Upper lobe of right lung (tissue), 1 donor: ENCODE data around the gene SP2. TPM values are rescaled to one million over a fixed set of nuclear protein-coding genes. Genes with fewer than 3 reads are reported as not detected.
A peak's percentile ranks its signal among the peaks of the same experiment; 100 is the strongest.

Experiments
- ATAC-seq: fragments of 200-7000 bp; cut with Tn5 transposase; one replicate; pipeline ENCODE4 v1.9.1; 2020; ENCODE audit warnings: mild to moderate bottlenecking, moderate library complexity
- DNase-seq: peaks from one replicate; pipeline ENCODE4 v3.0.0-alpha.2; 2020
- H3K27ac ChIP-seq: fragments of 200-600 bp; one replicate; pipeline ENCODE4 v1.8.0; 2022
- H3K27me3 ChIP-seq: fragments of 200-600 bp; one replicate; pipeline ENCODE4 v1.8.0; 2022; ENCODE audit warnings: mild to moderate bottlenecking
- H3K36me3 ChIP-seq: fragments of 200-600 bp; one replicate; pipeline ENCODE4 v1.8.0; 2022
- H3K4me1 ChIP-seq: fragments of 200-600 bp; one replicate; pipeline ENCODE4 v1.8.0; 2022
- H3K4me3 ChIP-seq: fragments of 200-600 bp; one replicate; pipeline ENCODE4 v1.8.0; 2022; ENCODE audit warnings: mild to moderate bottlenecking
- H3K9me3 ChIP-seq: fragments of 200-600 bp; one replicate; pipeline ENCODE4 v1.8.0; 2022
- intact Hi-C: fragments of 100-400 bp; cut with DNase I; formaldehyde crosslinking; loops from one replicate; pipeline ENCODE4 v1.11.0; 2022
- total RNA-seq: library from RNA; stranded (reverse); fragmentation: NEBNext Ultra II Directional; extraction: Animal tissue kit (Norgen Biotek cat#: 25700); gene quantifications from one replicate; pipeline ENCODE4 v1.2.1, GENCODE V29; 2021
- TF ChIP-seq, protein P1 (sequence below): fragments of 200-600 bp; IDR thresholded peaks from one replicate; pipeline ENCODE4 v1.8.0; 2022; ENCODE audit warnings: antibody characterized with exemption
- donor health status: DM: no; HTN: yes; CAD: no; lungs with severe emphysema.

Gene SP2
- total RNA-seq, 1 donor from 2014 or later, result 16.9 TPM

GRCh38 chr17:47891545-47892088, 4.4 kb upstream of the SP2 start:
- no peak for ATAC-seq
- intact Hi-C loops, result loop anchor here (5.0 kb wide), 1 partner anchor 49 kb away; the partner anchor contains the start of gene SCRN2
- peaks cover 9% of the 10 kb centered on the region for H3K4me1 ChIP-seq
- no peaks in the 10 kb centered on the region for H3K36me3 ChIP-seq
- H3K9me3 ChIP-seq, result no peaks in the 10 kb centered on the region
- no peaks in the 10 kb centered on the region for H3K27me3 ChIP-seq
- no peak overlapping the region for H3K27ac ChIP-seq
- DNase-seq, result no peak
- H3K4me3 ChIP-seq, result no peak overlapping the region
- TF ChIP-seq, protein P1, sequence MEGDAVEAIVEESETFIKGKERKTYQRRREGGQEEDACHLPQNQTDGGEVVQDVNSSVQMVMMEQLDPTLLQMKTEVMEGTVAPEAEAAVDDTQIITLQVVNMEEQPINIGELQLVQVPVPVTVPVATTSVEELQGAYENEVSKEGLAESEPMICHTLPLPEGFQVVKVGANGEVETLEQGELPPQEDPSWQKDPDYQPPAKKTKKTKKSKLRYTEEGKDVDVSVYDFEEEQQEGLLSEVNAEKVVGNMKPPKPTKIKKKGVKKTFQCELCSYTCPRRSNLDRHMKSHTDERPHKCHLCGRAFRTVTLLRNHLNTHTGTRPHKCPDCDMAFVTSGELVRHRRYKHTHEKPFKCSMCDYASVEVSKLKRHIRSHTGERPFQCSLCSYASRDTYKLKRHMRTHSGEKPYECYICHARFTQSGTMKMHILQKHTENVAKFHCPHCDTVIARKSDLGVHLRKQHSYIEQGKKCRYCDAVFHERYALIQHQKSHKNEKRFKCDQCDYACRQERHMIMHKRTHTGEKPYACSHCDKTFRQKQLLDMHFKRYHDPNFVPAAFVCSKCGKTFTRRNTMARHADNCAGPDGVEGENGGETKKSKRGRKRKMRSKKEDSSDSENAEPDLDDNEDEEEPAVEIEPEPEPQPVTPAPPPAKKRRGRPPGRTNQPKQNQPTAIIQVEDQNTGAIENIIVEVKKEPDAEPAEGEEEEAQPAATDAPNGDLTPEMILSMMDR, result no peak

DNA sequence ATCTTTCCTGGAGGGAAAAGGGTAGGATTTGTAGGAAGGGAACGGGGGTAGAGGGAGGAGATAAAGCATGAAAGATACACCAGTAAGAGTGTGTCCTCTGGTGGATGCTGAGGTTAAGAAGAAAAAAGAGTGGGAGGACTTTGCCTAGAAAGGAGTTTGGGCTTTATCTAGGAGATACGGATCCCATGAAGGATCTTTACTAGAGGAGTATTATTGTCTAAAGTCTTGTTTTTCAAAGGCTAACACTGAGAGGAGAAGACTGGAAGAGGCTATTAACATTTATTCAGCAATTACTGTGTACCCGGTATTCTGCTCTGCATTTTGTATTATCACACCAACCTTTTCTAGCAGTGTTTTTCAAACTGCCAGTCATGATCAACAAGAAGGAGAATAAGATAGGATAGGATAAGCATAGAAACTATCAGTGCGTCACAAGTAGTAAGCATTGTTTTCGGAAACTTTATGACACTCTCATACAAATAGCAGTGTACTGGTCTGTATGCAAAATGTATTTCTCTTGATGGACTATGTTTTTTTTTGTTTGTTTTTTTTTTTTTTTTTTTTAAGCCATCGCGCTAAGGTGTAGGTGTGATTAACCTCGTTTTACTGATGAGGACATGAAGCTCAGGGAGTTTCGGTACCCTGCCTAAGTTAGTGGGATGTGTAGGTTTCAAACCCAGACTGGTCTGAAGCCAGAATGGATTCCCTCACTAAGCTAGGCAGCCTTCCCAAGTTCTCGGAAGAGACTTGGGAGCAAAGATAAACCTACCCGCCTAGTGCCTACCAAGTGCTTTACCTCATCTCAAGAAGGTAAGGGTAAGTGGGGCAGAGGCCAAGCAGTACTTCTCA, 1.3 kb upstream of the SP2 start:
- no peak for DNase-seq
- Histone ChIP-seq H3K36me3 (no peaks in the 10 kb centered on the region), H3K27me3 (no peaks in the 10 kb centered on the region), H3K4me3 (peak overlapping the region; percentile 76), H3K4me1 (peaks cover 24% of the 10 kb centered on the region), H3K27ac (peak overlapping the region; percentile 91), H3K9me3 (no peaks in the 10 kb centered on the region)
- no peak for ATAC-seq
- intact Hi-C loops, result loop anchor here (5.0 kb wide), 1 partner anchor 52 kb away; the partner anchor contains the start of gene SCRN2
- TF ChIP-seq, protein P1, result no peak

DNA sequence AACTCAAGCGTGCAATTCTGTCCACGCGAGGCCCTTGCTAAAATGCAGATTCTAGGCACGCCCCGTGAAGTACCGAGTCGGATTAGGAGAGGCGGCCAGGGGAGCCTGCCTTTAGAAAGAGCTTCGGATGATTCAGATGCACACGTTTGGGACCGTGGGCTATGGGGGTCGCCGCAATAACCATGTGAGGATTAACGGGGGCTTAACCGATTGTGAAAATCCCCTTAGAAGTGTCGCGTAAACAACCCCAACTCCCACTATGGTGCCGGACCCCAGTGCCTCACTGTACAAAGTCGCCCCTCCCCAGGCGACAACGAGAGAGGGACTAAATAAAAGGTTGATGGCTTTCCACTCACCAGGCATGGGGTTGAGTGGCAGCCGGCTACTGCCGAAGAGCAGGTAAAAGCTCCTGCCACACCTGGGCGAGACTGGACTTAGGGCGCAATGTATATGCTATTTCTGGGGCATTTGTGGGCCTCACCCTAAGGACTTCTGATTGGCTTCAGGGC, 635 bp upstream of the SP2 start:
- no peaks in the 10 kb centered on the region for H3K9me3 ChIP-seq
- intact Hi-C loops, result no loop called here
- peak overlapping the region; percentile 76 for H3K4me3 ChIP-seq
- H3K27me3 ChIP-seq, result no peaks in the 10 kb centered on the region
- TF ChIP-seq, protein P1, result no peak
- ATAC-seq (peak; percentile 2), DNase-seq (peak; percentile 76)
- H3K36me3 ChIP-seq, result no peaks in the 10 kb centered on the region
- H3K27ac ChIP-seq, result peak overlapping the region; percentile 91
- H3K4me1 ChIP-seq, result peaks cover 31% of the 10 kb centered on the region

DNA sequence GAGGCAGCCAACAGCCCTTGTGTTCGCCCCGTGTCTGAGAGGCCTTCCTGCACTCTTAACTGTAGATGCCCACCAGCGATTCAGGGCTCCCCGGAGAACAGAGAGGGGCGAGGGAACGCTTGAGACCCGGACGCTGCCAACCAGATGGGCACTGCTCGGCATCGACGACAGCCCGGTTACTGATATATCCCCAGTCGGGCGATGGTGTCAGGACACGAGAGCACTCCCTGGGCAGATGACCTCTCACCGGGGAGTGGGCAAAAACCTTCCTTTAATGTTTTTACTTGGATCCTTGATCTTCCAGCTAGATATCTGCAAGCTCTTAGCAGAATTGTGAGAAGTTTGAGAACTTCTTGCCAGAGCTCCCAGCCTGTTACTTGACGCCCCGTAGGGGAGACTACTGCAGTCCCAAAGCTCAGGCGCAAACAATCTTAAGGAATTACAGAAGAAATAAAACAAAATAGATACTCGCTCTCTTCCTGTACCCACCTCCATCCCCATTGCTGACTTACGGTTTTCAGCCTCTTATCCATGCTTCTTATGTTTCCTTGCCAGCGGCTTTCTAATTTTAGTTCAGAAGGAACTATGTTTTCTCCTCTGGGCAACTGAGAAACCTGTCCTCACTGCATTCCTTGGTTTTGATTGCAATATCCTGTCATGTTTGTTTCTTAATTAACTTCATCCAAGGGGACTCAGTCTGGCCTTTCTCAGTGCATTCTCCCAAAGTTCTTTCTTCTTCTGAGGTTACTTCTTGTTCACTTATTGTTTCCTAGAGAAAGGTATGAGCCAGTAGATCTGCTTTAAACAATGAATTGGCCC, 845 bp downstream of the SP2 start:
- intact Hi-C loops, result no loop called here
- peak overlapping the region; percentile 89 for H3K4me3 ChIP-seq
- H3K27me3 ChIP-seq, result no peaks in the 10 kb centered on the region
- H3K27ac ChIP-seq, result peak overlapping the region; percentile 98
- H3K9me3 ChIP-seq, result no peaks in the 10 kb centered on the region
- peaks cover 33% of the 10 kb centered on the region for H3K4me1 ChIP-seq
- ATAC-seq (no peak), DNase-seq (no peak)
- H3K36me3 ChIP-seq, result no peaks in the 10 kb centered on the region
- TF ChIP-seq, protein P1, result no peak

DNA sequence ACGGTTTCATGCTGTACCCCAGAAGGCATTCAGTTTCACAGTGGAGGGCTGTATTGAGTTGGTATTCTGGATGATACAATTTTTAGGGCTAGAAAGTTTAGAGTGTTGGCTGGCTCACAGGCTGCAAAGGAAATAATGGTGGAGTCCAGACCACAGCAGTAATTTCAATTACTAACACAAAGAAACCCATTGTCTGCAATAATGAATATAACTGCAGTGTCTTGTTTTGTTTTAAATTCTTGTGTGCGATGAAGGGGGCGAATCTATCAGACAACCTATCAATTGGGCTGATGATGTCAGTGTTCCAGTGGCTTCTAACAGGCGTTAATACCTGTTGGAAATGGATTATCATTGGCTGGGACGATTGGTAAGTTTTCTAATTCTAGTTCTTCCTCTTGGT, 1.5 kb downstream of the SP2 start:
- Histone ChIP-seq H3K4me1 (peaks cover 33% of the 10 kb centered on the region), H3K36me3 (no peaks in the 10 kb centered on the region), H3K9me3 (no peaks in the 10 kb centered on the region), H3K27ac (no peak overlapping the region), H3K4me3 (no peak overlapping the region), H3K27me3 (no peaks in the 10 kb centered on the region)
- ATAC-seq, result no peak
- TF ChIP-seq, protein P1, result no peak
- no peak for DNase-seq
- intact Hi-C loops, result no loop called here
